IMR-90 (cell line): ENCODE measurements around the gene ABHD17A.

Experiments
- BHLHE40 ChIP-seq: fragments of 150-350 bp; IDR thresholded peaks from 2 replicates; pipeline ENCODE4 v1.6.1; 2016; ENCODE audit warnings: mild to moderate bottlenecking, low read depth, low read length
- CEBPB ChIP-seq: IDR thresholded peaks from 2 replicates; pipeline ENCODE4 v1.6.1; 2012; ENCODE audit warnings: low read depth, low read length, improper control_type of control experiment
- CHD1 ChIP-seq: IDR thresholded peaks from 2 replicates; pipeline ENCODE4 v1.6.1; 2012; ENCODE audit warnings: low read depth, low read length, improper control_type of control experiment
- MAFK ChIP-seq: IDR thresholded peaks from 2 replicates; pipeline ENCODE4 v1.6.1; 2012; ENCODE audit warnings: low read depth, low read length, improper control_type of control experiment
- MAZ ChIP-seq: IDR thresholded peaks from 2 replicates; pipeline ENCODE4 v1.6.1; 2012; ENCODE audit warnings: low read depth, mild to moderate bottlenecking, low read length, improper control_type of control experiment, moderate library complexity, borderline replicate concordance
- MXI1 ChIP-seq: IDR thresholded peaks from 2 replicates; pipeline ENCODE4 v1.6.1; 2012; ENCODE audit warnings: low read depth, mild to moderate bottlenecking, low read length, moderate library complexity, borderline replicate concordance
- NFE2L2 ChIP-seq: fragments of 150-350 bp; IDR thresholded peaks from 2 replicates; pipeline ENCODE4 v1.6.1; 2016; ENCODE audit warnings: low read depth, mild to moderate bottlenecking, low read length
- POLR2A ChIP-seq: IDR thresholded peaks from 2 replicates; pipeline ENCODE4 v1.6.1; 2012; ENCODE audit warnings: mild to moderate bottlenecking, low read depth, low read length
- RAD21 ChIP-seq: IDR thresholded peaks from 2 replicates; pipeline ENCODE4 v1.6.1; 2012; ENCODE audit warnings: low read length, improper control_type of control experiment
- RCOR1 ChIP-seq: IDR thresholded peaks from 2 replicates; pipeline ENCODE4 v1.6.1; 2012; ENCODE audit warnings: mild to moderate bottlenecking, low read length, improper control_type of control experiment; ENCODE audit not compliant: insufficient replicate concordance
- RFX5 ChIP-seq: IDR thresholded peaks from 2 replicates; pipeline ENCODE4 v1.8.0; 2012; ENCODE audit warnings: low read depth, mild to moderate bottlenecking, low read length, moderate library complexity
- TF ChIP-seq, protein P1 (sequence below): conservative IDR thresholded peaks from 2 replicates; pipeline ENCODE4 v1.5.1; 2012; ENCODE audit warnings: mild to moderate bottlenecking, low read depth, low read length, improper control_type of control experiment
- TF ChIP-seq, protein P2 (sequence below): fragments of 150-350 bp; IDR thresholded peaks from 2 replicates; pipeline ENCODE4 v1.6.1; 2016; ENCODE audit warnings: low read depth, mild to moderate bottlenecking, low read length, moderate library complexity, borderline replicate concordance
- TF ChIP-seq, protein P3 (sequence below): fragments of 150-350 bp; IDR thresholded peaks from 2 replicates; pipeline ENCODE4 v1.6.1; 2017; ENCODE audit warnings: mild to moderate bottlenecking, antibody characterized with exemption, low read length, low read depth

DNA sequence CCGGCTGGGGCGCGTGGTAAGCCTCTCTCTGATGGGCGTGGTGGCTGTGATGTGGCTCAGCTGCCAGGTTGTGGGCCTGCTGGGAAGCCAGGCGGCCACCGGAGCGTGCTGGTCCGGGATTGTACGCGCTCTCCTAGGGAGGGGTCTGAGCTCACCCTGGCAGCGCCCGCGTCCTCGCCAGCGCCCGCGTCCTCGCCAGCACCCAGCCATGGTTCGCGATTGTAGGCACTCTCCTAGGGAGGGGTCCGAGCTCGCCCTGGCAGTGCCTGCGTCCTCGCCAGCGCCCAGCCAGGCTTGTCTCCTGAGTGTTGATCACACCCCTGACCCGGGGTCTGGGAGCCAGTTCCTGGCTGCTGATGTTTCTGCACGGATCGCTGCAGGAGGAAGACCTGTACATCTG, 33.7 kb upstream of the ABHD17A start:
- TF ChIP-seq POLR2A (no peak), RFX5 (no peak), NFE2L2 (no peak), RAD21 (no peak), MXI1 (no peak), CHD1 (no peak), CEBPB (no peak), MAZ (no peak), MAFK (no peak), RCOR1 (no peak), BHLHE40 (no peak)
- TF ChIP-seq, protein P1, sequence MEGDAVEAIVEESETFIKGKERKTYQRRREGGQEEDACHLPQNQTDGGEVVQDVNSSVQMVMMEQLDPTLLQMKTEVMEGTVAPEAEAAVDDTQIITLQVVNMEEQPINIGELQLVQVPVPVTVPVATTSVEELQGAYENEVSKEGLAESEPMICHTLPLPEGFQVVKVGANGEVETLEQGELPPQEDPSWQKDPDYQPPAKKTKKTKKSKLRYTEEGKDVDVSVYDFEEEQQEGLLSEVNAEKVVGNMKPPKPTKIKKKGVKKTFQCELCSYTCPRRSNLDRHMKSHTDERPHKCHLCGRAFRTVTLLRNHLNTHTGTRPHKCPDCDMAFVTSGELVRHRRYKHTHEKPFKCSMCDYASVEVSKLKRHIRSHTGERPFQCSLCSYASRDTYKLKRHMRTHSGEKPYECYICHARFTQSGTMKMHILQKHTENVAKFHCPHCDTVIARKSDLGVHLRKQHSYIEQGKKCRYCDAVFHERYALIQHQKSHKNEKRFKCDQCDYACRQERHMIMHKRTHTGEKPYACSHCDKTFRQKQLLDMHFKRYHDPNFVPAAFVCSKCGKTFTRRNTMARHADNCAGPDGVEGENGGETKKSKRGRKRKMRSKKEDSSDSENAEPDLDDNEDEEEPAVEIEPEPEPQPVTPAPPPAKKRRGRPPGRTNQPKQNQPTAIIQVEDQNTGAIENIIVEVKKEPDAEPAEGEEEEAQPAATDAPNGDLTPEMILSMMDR: no peak
- TF ChIP-seq, protein P2, sequence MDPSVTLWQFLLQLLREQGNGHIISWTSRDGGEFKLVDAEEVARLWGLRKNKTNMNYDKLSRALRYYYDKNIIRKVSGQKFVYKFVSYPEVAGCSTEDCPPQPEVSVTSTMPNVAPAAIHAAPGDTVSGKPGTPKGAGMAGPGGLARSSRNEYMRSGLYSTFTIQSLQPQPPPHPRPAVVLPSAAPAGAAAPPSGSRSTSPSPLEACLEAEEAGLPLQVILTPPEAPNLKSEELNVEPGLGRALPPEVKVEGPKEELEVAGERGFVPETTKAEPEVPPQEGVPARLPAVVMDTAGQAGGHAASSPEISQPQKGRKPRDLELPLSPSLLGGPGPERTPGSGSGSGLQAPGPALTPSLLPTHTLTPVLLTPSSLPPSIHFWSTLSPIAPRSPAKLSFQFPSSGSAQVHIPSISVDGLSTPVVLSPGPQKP: no peak
- TF ChIP-seq, protein P3, sequence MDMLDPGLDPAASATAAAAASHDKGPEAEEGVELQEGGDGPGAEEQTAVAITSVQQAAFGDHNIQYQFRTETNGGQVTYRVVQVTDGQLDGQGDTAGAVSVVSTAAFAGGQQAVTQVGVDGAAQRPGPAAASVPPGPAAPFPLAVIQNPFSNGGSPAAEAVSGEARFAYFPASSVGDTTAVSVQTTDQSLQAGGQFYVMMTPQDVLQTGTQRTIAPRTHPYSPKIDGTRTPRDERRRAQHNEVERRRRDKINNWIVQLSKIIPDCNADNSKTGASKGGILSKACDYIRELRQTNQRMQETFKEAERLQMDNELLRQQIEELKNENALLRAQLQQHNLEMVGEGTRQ: no peak
